Activated CD4-positive, alpha-beta T cell treated with anti-CD3 and anti-CD28 coated beads for 36 hours (primary cell): Measurements from ENCODE around the gene TUBB1. TPM values are rescaled to one million over a fixed set of nuclear protein-coding genes. Genes with fewer than 3 reads are reported as not detected.
A peak's percentile ranks its signal among the peaks of the same experiment; 100 is the strongest.
"Not testable (repeated sequence)": the region's sequence is repeated elsewhere in the genome, so short reads cannot be mapped to it uniquely, and the experiment has no call there.

Experiments
- ATAC-seq: fragments of 200-7000 bp; cut with Tn5 transposase; one replicate; pipeline ENCODE4 v1.10.0; 2021; ENCODE audit warnings: mild to moderate bottlenecking, moderate library complexity
- CTCF ChIA-PET: fragments of 350-600 bp; sonication (Branson Sonifier 250); formaldehyde crosslinking; loops from one replicate; lab custom pipeline; 2021; ENCODE audit warnings: antibody characterized with exemption; lab: Charles Lee
- POLR2A ChIA-PET: fragments of 350-600 bp; sonication (Branson Sonifier 250); formaldehyde crosslinking; loops from one replicate; lab custom pipeline; 2021; ENCODE audit warnings: antibody characterized with exemption, inconsistent platforms; lab: Charles Lee
- DNase-seq: peaks from one replicate; pipeline ENCODE4 v3.0.0-alpha.2; 2020
- H3K27ac Mint-ChIP-seq: one replicate; pipeline ENCODE4 v1.8.0; 2021; ENCODE audit warnings: mixed read lengths
- H3K27me3 Mint-ChIP-seq: one replicate; pipeline ENCODE4 v1.8.0; 2021; ENCODE audit warnings: mixed read lengths
- H3K36me3 Mint-ChIP-seq: one replicate; pipeline ENCODE4 v1.8.0; 2021; ENCODE audit warnings: low read depth, mixed read lengths
- H3K4me1 Mint-ChIP-seq: one replicate; pipeline ENCODE4 v1.8.0; 2021; ENCODE audit warnings: mixed read lengths
- H3K4me3 Mint-ChIP-seq: one replicate; pipeline ENCODE4 v1.8.0; 2021; ENCODE audit warnings: mild to moderate bottlenecking, moderate library complexity, mixed read lengths
- H3K9me3 Mint-ChIP-seq: one replicate; pipeline ENCODE4 v1.8.0; 2021; ENCODE audit warnings: low read depth, mixed read lengths
- intact Hi-C, 2 experiments: fragments of 100-400 bp; cut with DNase I in 1 of 2; cut with micrococcal nuclease in 1 of 2; formaldehyde crosslinking; loops; one replicate each; pipeline versions ENCODE4 v1.14.2 to v1.15.1; 2022 to 2024; cut with DNase I, micrococcal nuclease
- total RNA-seq, 2 experiments: library from RNA; stranded (reverse); gene quantifications; one replicate each; pipeline ENCODE4 v1.2.3, GENCODE V29; 2021

TUBB1 gene
- total RNA-seq, 2 experiments from 2014 or later, result not detected

GRCh38 chr20:58981628-58982364 lies 37.4 kb upstream of the TUBB1 start:
- Mint-ChIP-seq H3K36me3 (peaks cover 32% of the 10 kb centered on the region), H3K27me3 (no peaks in the 10 kb centered on the region)
- peak; percentile 5 for ATAC-seq

GRCh38 chr20:58982406-58983114 lies 36.7 kb upstream of the TUBB1 start:
- peak overlapping the region; percentile 90 for H3K27ac Mint-ChIP-seq
- H3K4me1 Mint-ChIP-seq, result peaks cover 44% of the 10 kb centered on the region
- ATAC-seq (peak; percentile 21), DNase-seq (no peak)
- intact Hi-C loops, result loop anchor here (5.0 kb wide), 2 partner anchors 50 to 75 kb away; partner anchors contain the start of gene ATP5F1E (in 1 of the 2)
- no peaks in the 10 kb centered on the region for H3K27me3 Mint-ChIP-seq
- no peaks in the 10 kb centered on the region for H3K9me3 Mint-ChIP-seq
- peak overlapping the region; percentile 85 for H3K4me3 Mint-ChIP-seq
- ChIA-PET POLR2A (interaction anchor here (0.6 to 1.3 kb wide), 5 partner anchors 20 to 140 kb away, joined by 3 to 6 read pairs (median 3); partner anchors contain the start of gene ATP5F1E), CTCF (interaction anchor here (0.6 to 1.6 kb wide), 6 partner anchors 11 to 1497 kb away, joined by 3 to 5 read pairs (median 4); no protein-coding TSS in a partner anchor)
- H3K36me3 Mint-ChIP-seq, result peaks cover 39% of the 10 kb centered on the region

More at GRCh38 chr20:58981628-58982364, 37.4 kb upstream of the TUBB1 start:
- peak overlapping the region; percentile 89 for H3K27ac Mint-ChIP-seq
- peak; percentile 31 for DNase-seq
- H3K9me3 Mint-ChIP-seq, result no peaks in the 10 kb centered on the region
- H3K4me1 Mint-ChIP-seq, result peaks cover 39% of the 10 kb centered on the region
- intact Hi-C loops, result loop anchor here (1.0 to 5.0 kb wide), 13 partner anchors 26 to 672 kb away; partner anchors contain the start of genes ATP5F1E (in 2 of the 2), PRELID3B (in 2 of the 2), CTSZ (in 1 of the 2) and RAB22A (in 1 of the 2)
- ChIA-PET CTCF (interaction anchor here (0.6 to 1.6 kb wide), 6 partner anchors 11 to 1094 kb away, joined by 3 to 5 read pairs (median 4); no protein-coding TSS in a partner anchor), POLR2A (interaction anchor here (0.6 to 1.3 kb wide), 2 partner anchors 51 to 141 kb away, joined by 3 read pairs; partner anchors contain the start of gene ATP5F1E)
- H3K4me3 Mint-ChIP-seq, result peak overlapping the region; percentile 85

- peaks cover 44% of the 10 kb centered on the region for H3K4me1 Mint-ChIP-seq
These were observed 36.1 kb upstream of the TUBB1 start for GRCh38 chr20:58983115-58983468.

GRCh38 chr20:58984691-58985090 lies 34.5 kb upstream of the TUBB1 start:
- H3K4me1 Mint-ChIP-seq, result peaks cover 44% of the 10 kb centered on the region
- ChIA-PET CTCF (interaction anchor here (0.7 to 1.7 kb wide), 3 partner anchors 9 to 851 kb away, joined by 3 to 4 read pairs (median 3); no protein-coding TSS in a partner anchor), POLR2A (interaction anchor here (1.8 kb wide), 1 partner anchor 47 kb away, joined by 4 read pairs; the partner anchor contains the start of gene ATP5F1E)
- H3K36me3 Mint-ChIP-seq, result peaks cover 59% of the 10 kb centered on the region
- DNase-seq (no peak), ATAC-seq (no peak)
- no peaks in the 10 kb centered on the region for H3K9me3 Mint-ChIP-seq
- H3K4me3 Mint-ChIP-seq, result no peak overlapping the region
- intact Hi-C loops, result loop anchor here (5.0 kb wide), 2 partner anchors 48 to 77 kb away; partner anchors contain the start of gene ATP5F1E (in 1 of the 2)
- no peaks in the 10 kb centered on the region for H3K27me3 Mint-ChIP-seq
- H3K27ac Mint-ChIP-seq, result peak overlapping the region; percentile 49

More at GRCh38 chr20:58983115-58983468, 36.1 kb upstream of the TUBB1 start:
- not testable (repeated sequence) for H3K27me3 Mint-ChIP-seq, DNase-seq, H3K27ac Mint-ChIP-seq, H3K9me3 Mint-ChIP-seq, ATAC-seq
- ChIA-PET POLR2A (interaction anchor here (1.0 to 1.2 kb wide), 3 partner anchors 20 to 109 kb away, joined by 3 to 6 read pairs (median 4); partner anchors contain the start of gene ATP5F1E), CTCF (interaction anchor here (0.8 to 1.6 kb wide), 2 partner anchors 13 to 1497 kb away, joined by 4 to 5 read pairs; no protein-coding TSS in a partner anchor)
- intact Hi-C loops, result loop anchor here (5.0 kb wide), 2 partner anchors 49 to 76 kb away; partner anchors contain the start of gene ATP5F1E (in 1 of the 2)
- Mint-ChIP-seq H3K4me3 (peak overlapping the region; percentile 85), H3K36me3 (peaks cover 45% of the 10 kb centered on the region)

- Mint-ChIP-seq H3K4me3 (no peak overlapping the region), H3K27ac (no peak overlapping the region), H3K9me3 (no peaks in the 10 kb centered on the region), H3K4me1 (peaks cover 44% of the 10 kb centered on the region), H3K36me3 (peaks cover 66% of the 10 kb centered on the region), H3K27me3 (no peaks in the 10 kb centered on the region)
- no peak for ATAC-seq
- intact Hi-C loops, result no loop called here
- POLR2A ChIA-PET, result interaction anchor here (1.8 kb wide), 1 partner anchor 46 kb away, joined by 4 read pairs; the partner anchor contains the start of gene ATP5F1E
- CTCF ChIA-PET, result interaction anchor here (0.8 kb wide), 1 partner anchor 236 kb away, joined by 3 read pairs; no protein-coding TSS in a partner anchor
- DNase-seq, result no peak
These were observed 33.6 kb upstream of the TUBB1 start for GRCh38 chr20:58985656-58986055.

- Mint-ChIP-seq H3K36me3 (peaks cover 73% of the 10 kb centered on the region), H3K4me1 (peaks cover 44% of the 10 kb centered on the region), H3K4me3 (no peak overlapping the region), H3K27me3 (no peaks in the 10 kb centered on the region), H3K27ac (peak overlapping the region; percentile 87), H3K9me3 (no peaks in the 10 kb centered on the region)
- ChIA-PET CTCF (interaction anchor here (0.7 to 0.8 kb wide), 2 partner anchors 45 to 236 kb away, joined by 3 to 5 read pairs; partner anchors contain the start of gene ATP5F1E), POLR2A (interaction anchor here (0.7 to 0.8 kb wide), 2 partner anchors 46 to 92 kb away, joined by 3 to 4 read pairs; partner anchors contain the start of gene ATP5F1E)
- DNase-seq (no peak), ATAC-seq (no peak)
- intact Hi-C loops, result no loop called here
These were observed 32.8 kb upstream of the TUBB1 start for GRCh38 chr20:58986286-58986967.

- Mint-ChIP-seq H3K4me3 (no peak overlapping the region), H3K9me3 (no peaks in the 10 kb centered on the region), H3K36me3 (peaks cover 76% of the 10 kb centered on the region), H3K27ac (peak overlapping the region; percentile 87), H3K27me3 (no peaks in the 10 kb centered on the region), H3K4me1 (peaks cover 44% of the 10 kb centered on the region)
- intact Hi-C loops, result no loop called here
- CTCF ChIA-PET, result interaction anchor here (0.7 kb wide), 1 partner anchor 45 kb away, joined by 5 read pairs; the partner anchor contains the start of gene ATP5F1E
- ATAC-seq, result peak; percentile 59
- no peak for DNase-seq
- POLR2A ChIA-PET, result interaction anchor here (0.7 to 0.8 kb wide), 2 partner anchors 45 to 93 kb away, joined by 3 to 4 read pairs; partner anchors contain the start of gene ATP5F1E
These were observed 32.2 kb upstream of the TUBB1 start for GRCh38 chr20:58986968-58987517.

- no peak overlapping the region for H3K27ac Mint-ChIP-seq
- no peak for DNase-seq
- intact Hi-C loops, result no loop called here
These were observed 31.3 kb upstream of the TUBB1 start for GRCh38 chr20:58987790-58988564.

DNA sequence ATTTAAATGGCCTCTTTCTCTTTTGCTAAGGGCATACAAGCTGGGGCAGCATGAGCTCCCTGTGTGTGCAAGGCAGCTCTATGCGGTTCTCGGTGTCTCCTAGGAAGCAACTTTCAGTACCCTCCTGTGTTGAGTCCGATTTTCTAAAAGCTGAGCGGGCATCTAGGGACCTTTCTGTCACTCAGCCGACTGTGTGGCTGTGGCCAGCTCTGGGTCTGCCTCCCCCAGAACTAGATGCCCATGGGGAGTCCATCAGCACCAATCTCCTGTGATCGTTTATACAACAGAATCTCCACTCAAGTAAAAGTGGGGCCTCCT lies 30.7 kb upstream of the TUBB1 start:
- no peak for DNase-seq
- no peak overlapping the region for H3K4me3 Mint-ChIP-seq
- POLR2A ChIA-PET, result no interaction called here
- peak overlapping the region; percentile 23 for H3K27ac Mint-ChIP-seq
- CTCF ChIA-PET, result interaction anchor here (0.6 kb wide), 2 partner anchors 79 to 235 kb away, joined by 3 to 4 read pairs; no protein-coding TSS in a partner anchor
- ATAC-seq, result no peak
- H3K4me1 Mint-ChIP-seq, result peaks cover 34% of the 10 kb centered on the region
- H3K27me3 Mint-ChIP-seq, result no peaks in the 10 kb centered on the region
- H3K36me3 Mint-ChIP-seq, result peaks cover 77% of the 10 kb centered on the region
- intact Hi-C loops, result no loop called here
- H3K9me3 Mint-ChIP-seq, result no peaks in the 10 kb centered on the region

More at GRCh38 chr20:58987790-58988564, 31.3 kb upstream of the TUBB1 start:
- no peak for ATAC-seq
- POLR2A ChIA-PET, result no interaction called here
- CTCF ChIA-PET, result interaction anchor here (0.6 kb wide), 2 partner anchors 79 to 236 kb away, joined by 3 to 4 read pairs; no protein-coding TSS in a partner anchor
- H3K36me3 Mint-ChIP-seq, result peaks cover 74% of the 10 kb centered on the region
- H3K4me1 Mint-ChIP-seq, result peaks cover 37% of the 10 kb centered on the region
- no peak overlapping the region for H3K4me3 Mint-ChIP-seq
- H3K27me3 Mint-ChIP-seq, result no peaks in the 10 kb centered on the region
- H3K9me3 Mint-ChIP-seq, result no peaks in the 10 kb centered on the region
